Astrocyte (in vitro differentiated cells and primary cell): ENCODE measurements around the gene SLC35F2. TPM values are rescaled to one million over a fixed set of nuclear protein-coding genes. Genes with fewer than 3 reads are reported as not detected.

ENCODE experiments used
- DNase-seq: peaks from one replicate; pipeline ENCODE4 v3.0.0-alpha.2; 2010; ENCODE audit warnings: low read depth
- FAIRE-seq: peaks from 2 replicates; lab custom pipeline; 2011; peaks lifted over from hg19 to GRCh38; lab: Jason Lieb, UNC
- H2AFZ ChIP-seq: 2 replicates; pipeline ENCODE4 v1.6.0; 2012; ENCODE audit warnings: low read depth, low read length, inconsistent platforms
- H3K27ac ChIP-seq: 2 replicates; pipeline ENCODE4 v1.5.1; 2011; ENCODE audit warnings: low read depth, low read length, inconsistent platforms
- H3K27me3 ChIP-seq: 2 replicates; pipeline ENCODE4 v1.6.0; 2011; ENCODE audit warnings: low read length, inconsistent platforms; ENCODE audit not compliant: insufficient read depth
- H3K36me3 ChIP-seq: 2 replicates; pipeline ENCODE4 v1.5.1; 2011; ENCODE audit warnings: low read length, inconsistent platforms; ENCODE audit not compliant: insufficient read depth
- H3K4me1 ChIP-seq: 2 replicates; pipeline ENCODE4 v1.5.1; 2011; ENCODE audit warnings: low read length, inconsistent platforms; ENCODE audit not compliant: insufficient read depth
- H3K4me2 ChIP-seq: 2 replicates; pipeline ENCODE4 v1.6.0; 2012; ENCODE audit warnings: low read length, inconsistent platforms
- H3K4me3 ChIP-seq: 2 replicates; pipeline ENCODE4 v1.5.1; 2011; ENCODE audit warnings: low read depth, mild to moderate bottlenecking, low read length, inconsistent platforms; ENCODE audit not compliant: insufficient read depth
- H3K79me2 ChIP-seq: 2 replicates; pipeline ENCODE4 v1.6.0; 2012; ENCODE audit warnings: mild to moderate bottlenecking, low read length, inconsistent platforms; ENCODE audit not compliant: insufficient read depth
- H3K9ac ChIP-seq: 2 replicates; pipeline ENCODE4 v1.6.0; 2012; ENCODE audit warnings: mild to moderate bottlenecking, low read length, inconsistent platforms
- H3K9me3 ChIP-seq: 2 replicates; pipeline ENCODE4 v1.5.1; 2012; ENCODE audit warnings: low read depth, mild to moderate bottlenecking, low read length, inconsistent platforms; ENCODE audit not compliant: insufficient read depth
- H4K20me1 ChIP-seq: 2 replicates; pipeline ENCODE4 v1.6.0; 2012; ENCODE audit warnings: low read length, inconsistent platforms; ENCODE audit not compliant: insufficient read depth
- H3K27ac Mint-ChIP-seq: one replicate; pipeline ENCODE4 v1.8.0; 2021; ENCODE audit warnings: mild to moderate bottlenecking, mixed read lengths; ENCODE audit not compliant: unreplicated experiment
- H3K27me3 Mint-ChIP-seq: one replicate; pipeline ENCODE4 v1.8.0; 2021; ENCODE audit warnings: low read depth, mixed read lengths; ENCODE audit not compliant: unreplicated experiment
- H3K36me3 Mint-ChIP-seq: one replicate; pipeline ENCODE4 v1.8.0; 2021; ENCODE audit warnings: low read depth, mixed read lengths; ENCODE audit not compliant: unreplicated experiment
- H3K4me1 Mint-ChIP-seq: one replicate; pipeline ENCODE4 v1.8.0; 2021; ENCODE audit warnings: low read depth, mixed read lengths; ENCODE audit not compliant: unreplicated experiment
- H3K4me3 Mint-ChIP-seq: one replicate; pipeline ENCODE4 v1.8.0; 2021; ENCODE audit warnings: mild to moderate bottlenecking, moderate library complexity, mixed read lengths; ENCODE audit not compliant: unreplicated experiment
- H3K9me3 Mint-ChIP-seq: one replicate; pipeline ENCODE4 v1.8.0; 2021; ENCODE audit warnings: mild to moderate bottlenecking, mixed read lengths; ENCODE audit not compliant: unreplicated experiment
- CTCF ChIP-seq: IDR thresholded peaks from 2 replicates; pipeline ENCODE4 v1.5.1; 2011; ENCODE audit warnings: low read depth, mild to moderate bottlenecking, inconsistent platforms, low read length, moderate library complexity; ENCODE audit not compliant: insufficient read depth
- EZH2 ChIP-seq: IDR thresholded peaks from 2 replicates; pipeline ENCODE4 v1.6.1; 2012; ENCODE audit warnings: mild to moderate bottlenecking, low read length, inconsistent platforms; ENCODE audit not compliant: insufficient read depth
- total RNA-seq: library from RNA; stranded (reverse); gene quantifications from 2 replicates; pipeline ENCODE4 v1.2.1, GENCODE V29; 2021

Gene SLC35F2
- total RNA-seq, 1 donor from 2014 or later: 52.5 TPM

GRCh38 chr11:107810875-107811274 lies 47.7 kb downstream of the SLC35F2 start:
- Mint-ChIP-seq H3K27ac (no peak overlapping the region), H3K27me3 (no peaks in the 10 kb centered on the region), H3K4me3 (no peak overlapping the region), H3K36me3 (peaks cover 9% of the 10 kb centered on the region), H3K4me1 (no peaks in the 10 kb centered on the region), H3K9me3 (no peaks in the 10 kb centered on the region)
- no peaks in the 10 kb centered on the region for H3K9me3 ChIP-seq
- H3K4me2 ChIP-seq: no peak overlapping the region
- H3K9ac ChIP-seq: no peak overlapping the region
- peaks cover 2% of the 10 kb centered on the region for H3K79me2 ChIP-seq
- no peaks in the 10 kb centered on the region for H3K4me1 ChIP-seq
- DNase-seq (no peak), FAIRE-seq (peak; percentile 49)
- H4K20me1 ChIP-seq: no peaks in the 10 kb centered on the region
- no peak overlapping the region for H3K27ac ChIP-seq
- TF ChIP-seq CTCF: no peak
- no peak for TF ChIP-seq EZH2
- no peak overlapping the region for H2AFZ ChIP-seq
- H3K27me3 ChIP-seq: no peaks in the 10 kb centered on the region
- H3K4me3 ChIP-seq: no peak overlapping the region
- peaks cover 8% of the 10 kb centered on the region for H3K36me3 ChIP-seq

DNA sequence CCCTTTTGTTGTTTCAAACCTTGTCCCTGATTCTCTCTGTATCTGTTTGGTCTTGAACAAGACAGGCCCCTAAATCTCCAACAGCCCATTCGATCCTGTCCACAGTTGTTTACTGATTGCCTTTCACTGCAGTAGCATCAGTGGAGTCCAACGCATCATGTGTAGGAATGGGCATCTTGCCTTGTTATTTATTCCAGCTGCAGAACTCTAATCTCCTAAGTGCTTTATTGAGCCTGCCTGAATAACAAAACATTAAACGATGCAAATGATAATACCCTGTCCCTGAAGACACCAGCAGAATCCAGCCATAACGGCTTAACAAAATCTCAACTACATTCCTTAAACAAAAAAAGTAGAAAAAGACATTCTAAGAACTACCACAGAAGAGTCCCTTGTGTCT lies 50.1 kb downstream of the SLC35F2 start:
- H3K9ac ChIP-seq: no peak overlapping the region
- TF ChIP-seq EZH2: no peak
- no peak for TF ChIP-seq CTCF
- H2AFZ ChIP-seq: no peak overlapping the region

GRCh38 chr11:107804971-107805370 lies 53.6 kb downstream of the SLC35F2 start:
- Mint-ChIP-seq H3K36me3 (peaks cover 18% of the 10 kb centered on the region), H3K9me3 (no peaks in the 10 kb centered on the region), H3K27me3 (no peaks in the 10 kb centered on the region), H3K4me1 (no peaks in the 10 kb centered on the region), H3K4me3 (no peak overlapping the region), H3K27ac (no peak overlapping the region)
- Histone ChIP-seq H3K36me3 (peaks cover 8% of the 10 kb centered on the region), H3K27ac (no peak overlapping the region), H3K9ac (no peak overlapping the region), H3K27me3 (no peaks in the 10 kb centered on the region), H3K4me1 (no peaks in the 10 kb centered on the region), H3K4me3 (no peak overlapping the region), H3K4me2 (no peak overlapping the region), H3K9me3 (no peaks in the 10 kb centered on the region), H3K79me2 (no peaks in the 10 kb centered on the region), H2AFZ (no peak overlapping the region), H4K20me1 (no peaks in the 10 kb centered on the region)
- DNase-seq (no peak), FAIRE-seq (no peak)
- no peak for TF ChIP-seq CTCF
- no peak for TF ChIP-seq EZH2

More for the DNA sequence above, 50.1 kb downstream of the SLC35F2 start:
- H3K27me3 ChIP-seq: no peaks in the 10 kb centered on the region
- Mint-ChIP-seq H3K9me3 (no peaks in the 10 kb centered on the region), H3K4me3 (no peak overlapping the region), H3K4me1 (no peaks in the 10 kb centered on the region), H3K27me3 (no peaks in the 10 kb centered on the region), H3K36me3 (peaks cover 12% of the 10 kb centered on the region), H3K27ac (no peak overlapping the region)
- H3K36me3 ChIP-seq: peaks cover 8% of the 10 kb centered on the region
- H3K4me1 ChIP-seq: no peaks in the 10 kb centered on the region
- FAIRE-seq (no peak), DNase-seq (no peak)
- no peak overlapping the region for H3K4me3 ChIP-seq
- no peaks in the 10 kb centered on the region for H3K9me3 ChIP-seq
- no peaks in the 10 kb centered on the region for H4K20me1 ChIP-seq
- H3K4me2 ChIP-seq: no peak overlapping the region
- no peak overlapping the region for H3K27ac ChIP-seq
- no peaks in the 10 kb centered on the region for H3K79me2 ChIP-seq
